Fibroblast of pulmonary artery (primary cell): Measurements from ENCODE around the gene LRRC74B.
A peak's percentile ranks its signal among the peaks of the same experiment; 100 is the strongest.

Experiments
- DNase-seq: peaks from one replicate; pipeline ENCODE4 v3.0.0-alpha.2; 2010; ENCODE audit warnings: low read depth
- H3K4me3 ChIP-seq: replicated peaks from 2 replicates; pipeline ENCODE4 v1.5.1; 2011; ENCODE audit warnings: low read depth, mild to moderate bottlenecking, control low read depth, low read length, moderate library complexity
- TF ChIP-seq, protein P1 (sequence below): IDR thresholded peaks from 2 replicates; pipeline ENCODE4 v1.5.1; 2011; ENCODE audit warnings: mild to moderate bottlenecking, control low read depth, low read length, inconsistent platforms; ENCODE audit errors: missing control alignments

LRRC74B gene

DNA sequence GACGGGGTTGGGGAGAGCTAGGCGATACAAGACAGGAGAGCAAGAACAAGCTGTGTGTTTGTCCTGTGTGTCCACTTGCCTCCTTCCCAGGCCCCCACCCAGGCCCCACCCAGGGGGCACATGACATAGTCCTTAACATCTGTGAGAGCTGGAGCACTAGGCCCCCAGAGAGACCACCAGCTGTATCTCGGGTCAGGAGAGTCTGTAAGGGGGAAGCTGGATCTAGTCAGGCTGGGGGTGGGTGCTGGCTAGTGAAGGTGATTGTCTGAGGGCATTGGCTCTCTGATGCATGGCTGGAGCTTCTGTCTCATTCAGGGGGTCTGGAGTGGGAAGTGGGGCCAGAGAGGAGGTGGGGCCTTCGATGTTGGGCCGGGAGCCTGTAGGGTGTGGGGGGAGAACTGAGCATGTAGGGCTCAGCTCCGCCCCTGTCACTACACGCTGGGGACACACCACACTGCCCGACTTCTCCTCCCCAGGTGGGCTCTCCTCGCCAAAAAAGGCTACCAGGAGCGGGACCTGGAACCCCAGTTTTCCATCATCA lies 30.2 kb upstream of the LRRC74B start:
- peak overlapping the region; percentile 24 for H3K4me3 ChIP-seq
- TF ChIP-seq, protein P1, sequence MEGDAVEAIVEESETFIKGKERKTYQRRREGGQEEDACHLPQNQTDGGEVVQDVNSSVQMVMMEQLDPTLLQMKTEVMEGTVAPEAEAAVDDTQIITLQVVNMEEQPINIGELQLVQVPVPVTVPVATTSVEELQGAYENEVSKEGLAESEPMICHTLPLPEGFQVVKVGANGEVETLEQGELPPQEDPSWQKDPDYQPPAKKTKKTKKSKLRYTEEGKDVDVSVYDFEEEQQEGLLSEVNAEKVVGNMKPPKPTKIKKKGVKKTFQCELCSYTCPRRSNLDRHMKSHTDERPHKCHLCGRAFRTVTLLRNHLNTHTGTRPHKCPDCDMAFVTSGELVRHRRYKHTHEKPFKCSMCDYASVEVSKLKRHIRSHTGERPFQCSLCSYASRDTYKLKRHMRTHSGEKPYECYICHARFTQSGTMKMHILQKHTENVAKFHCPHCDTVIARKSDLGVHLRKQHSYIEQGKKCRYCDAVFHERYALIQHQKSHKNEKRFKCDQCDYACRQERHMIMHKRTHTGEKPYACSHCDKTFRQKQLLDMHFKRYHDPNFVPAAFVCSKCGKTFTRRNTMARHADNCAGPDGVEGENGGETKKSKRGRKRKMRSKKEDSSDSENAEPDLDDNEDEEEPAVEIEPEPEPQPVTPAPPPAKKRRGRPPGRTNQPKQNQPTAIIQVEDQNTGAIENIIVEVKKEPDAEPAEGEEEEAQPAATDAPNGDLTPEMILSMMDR: no peak
- no peak for DNase-seq

DNA sequence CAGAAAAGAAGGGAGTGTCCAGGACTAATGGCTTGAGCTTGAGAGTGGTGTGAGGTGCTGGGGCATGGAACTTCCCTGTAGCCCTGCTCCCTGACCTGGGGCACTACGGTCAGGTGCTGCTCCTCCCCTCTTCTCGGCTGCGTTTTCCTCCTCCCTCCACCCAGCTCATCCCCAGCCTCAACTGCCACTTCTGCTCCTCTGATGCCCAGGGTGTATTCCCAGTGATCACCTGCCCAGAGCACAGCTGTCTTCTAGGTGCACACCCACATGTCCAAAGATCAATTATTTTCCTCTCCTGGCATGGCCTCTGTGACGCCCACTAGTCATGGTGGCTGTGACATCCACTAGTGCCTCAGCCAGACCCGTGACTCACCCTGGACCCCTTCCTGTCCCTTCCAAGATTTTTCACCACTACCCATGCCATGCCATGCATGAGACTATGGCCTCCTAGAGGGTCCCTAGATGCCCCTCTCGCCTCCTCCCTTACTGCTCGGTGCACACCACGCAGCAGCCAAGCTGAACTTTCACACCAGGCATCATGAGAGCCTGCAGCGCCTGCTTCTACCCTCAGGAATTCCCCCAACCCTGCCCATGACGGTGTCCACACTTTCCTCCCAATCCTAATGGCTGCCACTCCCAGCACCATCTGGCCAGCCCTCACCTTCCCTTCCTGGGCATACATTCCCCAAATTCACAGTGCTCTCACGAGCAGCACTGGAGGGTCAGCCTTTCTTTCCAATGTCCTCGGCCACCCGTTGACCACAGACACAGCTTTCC lies 28.9 kb upstream of the LRRC74B start:
- H3K4me3 ChIP-seq: no peak overlapping the region
- no peak for DNase-seq
- TF ChIP-seq, protein P1: no peak

DNA sequence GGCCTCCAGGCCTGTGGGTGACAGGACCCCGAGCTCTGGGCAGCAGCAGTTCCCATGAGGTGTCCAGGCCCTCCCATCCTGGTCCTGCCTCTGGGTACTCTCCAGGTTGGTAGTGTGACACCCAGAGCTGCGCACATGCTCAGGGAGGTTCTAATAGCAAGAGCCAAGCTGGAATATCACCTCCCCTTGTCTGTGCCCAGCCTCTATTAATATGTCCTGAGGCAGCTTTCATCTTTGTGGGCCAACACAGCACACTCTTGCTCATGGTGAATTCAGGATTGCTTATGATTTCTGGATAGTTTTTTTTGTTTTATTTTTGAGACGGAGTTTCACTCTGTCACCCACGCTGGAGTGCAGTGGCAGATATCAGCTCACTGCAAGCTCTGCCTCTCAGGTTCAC lies 27.4 kb upstream of the LRRC74B start:
- no peak for DNase-seq
- TF ChIP-seq, protein P1: no peak
- no peak overlapping the region for H3K4me3 ChIP-seq

DNA sequence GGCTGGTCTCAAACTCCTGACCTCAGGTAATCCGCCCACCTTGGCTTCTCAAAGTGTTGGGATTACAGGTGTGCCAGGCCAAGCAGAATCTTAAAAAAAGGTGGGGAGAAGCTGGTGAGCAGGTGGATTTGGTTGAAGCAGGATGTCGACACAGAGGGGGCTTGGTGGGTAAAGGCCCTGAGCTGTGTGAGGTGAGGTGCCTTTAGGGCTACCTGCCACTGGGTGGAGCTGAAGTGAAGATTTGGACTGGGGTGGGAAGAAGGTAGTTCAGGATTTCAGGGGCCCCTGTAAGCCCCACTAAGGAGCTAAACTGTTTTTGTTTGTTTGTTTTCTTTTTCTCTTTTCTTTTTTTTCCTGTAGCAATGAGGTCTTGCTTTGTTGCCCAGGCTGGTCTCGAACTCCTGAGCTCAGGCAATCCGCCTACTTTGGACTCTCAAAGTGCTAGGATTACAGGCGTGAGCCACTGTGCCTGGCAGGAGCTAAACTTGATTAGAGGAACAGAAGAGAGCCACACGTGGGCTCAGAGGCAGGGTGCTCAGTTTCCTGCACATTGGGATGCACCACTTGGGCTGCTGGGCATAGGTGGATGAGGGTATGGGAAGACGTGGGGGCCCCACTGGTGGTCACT lies 24.8 kb upstream of the LRRC74B start:
- DNase-seq: no peak
- TF ChIP-seq, protein P1: peak; percentile 51
- H3K4me3 ChIP-seq: no peak overlapping the region

DNA sequence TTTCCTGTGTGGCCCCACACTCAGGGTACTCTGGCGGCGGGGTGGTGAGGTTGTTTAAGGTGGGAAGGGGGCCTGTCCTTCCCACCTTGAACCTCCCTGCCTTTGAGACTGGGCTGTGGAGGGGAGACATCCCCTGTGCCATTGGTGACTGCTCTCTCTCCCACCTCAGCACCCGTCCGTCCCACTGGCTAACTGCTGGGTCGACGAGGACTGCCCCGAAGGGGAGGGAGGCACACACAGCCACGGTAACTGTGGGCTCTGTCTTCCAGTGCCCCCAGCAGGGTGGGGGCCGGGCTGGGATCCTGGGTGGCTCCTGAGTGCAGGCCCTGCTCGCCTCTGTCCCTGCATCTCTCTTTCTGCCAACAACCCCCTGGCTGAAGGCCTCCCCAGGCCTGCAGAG lies 23.2 kb upstream of the LRRC74B start:
- TF ChIP-seq, protein P1: no peak
- no peak for DNase-seq
- no peak overlapping the region for H3K4me3 ChIP-seq

DNA sequence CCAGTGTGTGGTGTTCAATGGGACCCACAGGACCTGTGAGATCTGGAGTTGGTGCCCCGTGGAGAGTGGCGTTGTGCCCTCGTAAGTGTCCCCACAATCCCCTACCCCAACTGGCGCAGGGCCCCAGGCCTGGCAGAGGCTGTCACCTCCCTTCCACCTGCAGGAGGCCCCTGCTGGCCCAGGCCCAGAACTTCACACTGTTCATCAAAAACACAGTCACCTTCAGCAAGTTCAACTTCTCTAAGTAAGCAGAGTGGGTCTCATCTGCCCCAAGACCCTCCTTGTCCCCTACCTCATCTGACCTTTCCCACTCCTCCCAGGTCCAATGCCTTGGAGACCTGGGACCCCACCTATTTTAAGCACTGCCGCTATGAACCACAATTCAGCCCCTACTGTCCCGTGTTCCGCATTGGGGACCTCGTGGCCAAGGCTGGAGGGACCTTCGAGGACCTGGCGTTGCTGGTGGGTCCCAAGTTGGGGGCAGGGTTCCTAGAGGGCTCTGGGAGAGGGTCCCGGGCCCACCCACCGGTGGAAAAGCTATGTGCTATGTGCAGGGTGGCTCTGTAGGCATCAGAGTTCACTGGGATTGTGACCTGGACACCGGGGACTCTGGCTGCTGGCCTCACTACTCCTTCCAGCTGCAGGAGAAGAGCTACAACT lies 22.7 kb upstream of the LRRC74B start:
- no peak for DNase-seq
- H3K4me3 ChIP-seq: no peak overlapping the region
- TF ChIP-seq, protein P1: no peak
